Measurements from ENCODE around the gene ROR2.

DNA sequence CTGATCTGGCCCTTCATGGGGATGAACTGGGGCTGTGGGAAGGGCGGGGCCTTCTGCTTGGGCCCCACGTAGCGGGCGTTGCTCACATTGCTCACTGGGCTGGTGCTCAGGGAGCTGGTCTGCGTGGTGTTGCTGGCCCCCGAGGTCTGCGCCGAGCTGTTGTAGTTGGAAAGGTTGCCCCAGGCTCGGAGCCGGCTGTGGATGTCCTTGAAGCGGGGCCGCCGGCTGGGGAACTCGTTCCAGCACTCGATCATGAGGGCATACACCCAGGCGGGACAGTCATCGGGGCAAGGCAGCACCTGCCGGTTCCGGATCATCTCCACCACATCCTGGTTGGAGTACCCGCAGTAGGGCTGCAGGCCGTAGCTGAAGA, 226.0 kb downstream of the ROR2 start:
- TF ChIP-seq SIN3A (conservative IDR thresholded peaks at IDR 0.05 in 1 of 2, IDR thresholded peaks at IDR 0.05 in 1 of 2; ENCODE audit: low read depth in 1 of 2, low read length in 2 of 2) = no peak
- TF ChIP-seq RNF2 (IDR thresholded peaks at IDR 0.05; ENCODE audit: borderline replicate concordance, low read depth, low read length, missing control alignments, poor library complexity, severe bottlenecking) = no peak
- no peak for TF ChIP-seq CEBPB (IDR thresholded peaks at IDR 0.05; ENCODE audit: low read depth, low read length)
- TF ChIP-seq, protein P1, sequence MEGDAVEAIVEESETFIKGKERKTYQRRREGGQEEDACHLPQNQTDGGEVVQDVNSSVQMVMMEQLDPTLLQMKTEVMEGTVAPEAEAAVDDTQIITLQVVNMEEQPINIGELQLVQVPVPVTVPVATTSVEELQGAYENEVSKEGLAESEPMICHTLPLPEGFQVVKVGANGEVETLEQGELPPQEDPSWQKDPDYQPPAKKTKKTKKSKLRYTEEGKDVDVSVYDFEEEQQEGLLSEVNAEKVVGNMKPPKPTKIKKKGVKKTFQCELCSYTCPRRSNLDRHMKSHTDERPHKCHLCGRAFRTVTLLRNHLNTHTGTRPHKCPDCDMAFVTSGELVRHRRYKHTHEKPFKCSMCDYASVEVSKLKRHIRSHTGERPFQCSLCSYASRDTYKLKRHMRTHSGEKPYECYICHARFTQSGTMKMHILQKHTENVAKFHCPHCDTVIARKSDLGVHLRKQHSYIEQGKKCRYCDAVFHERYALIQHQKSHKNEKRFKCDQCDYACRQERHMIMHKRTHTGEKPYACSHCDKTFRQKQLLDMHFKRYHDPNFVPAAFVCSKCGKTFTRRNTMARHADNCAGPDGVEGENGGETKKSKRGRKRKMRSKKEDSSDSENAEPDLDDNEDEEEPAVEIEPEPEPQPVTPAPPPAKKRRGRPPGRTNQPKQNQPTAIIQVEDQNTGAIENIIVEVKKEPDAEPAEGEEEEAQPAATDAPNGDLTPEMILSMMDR (IDR thresholded peaks at IDR 0.05; ENCODE audit: control extremely low read depth in 1 of 3, insufficient read depth in 1 of 3, low read depth in 1 of 3, low read length in 3 of 3) = no peak
- TF ChIP-seq EGR1 (IDR thresholded peaks at IDR 0.05; ENCODE audit: borderline replicate concordance, low read depth, low read length) = no peak
- no peak for TF ChIP-seq ATF2 (IDR thresholded peaks at IDR 0.05; ENCODE audit: low read length)
- TF ChIP-seq TEAD4 (IDR thresholded peaks at IDR 0.05; ENCODE audit: low read depth, low read length) = no peak
- TF ChIP-seq EZH2 (IDR thresholded peaks at IDR 0.05; ENCODE audit: low read depth, low read length, severe bottlenecking) = no peak
- TF ChIP-seq RXRA (IDR thresholded peaks at IDR 0.05; ENCODE audit: insufficient read depth, low read depth, low read length) = no peak
- no peak for TF ChIP-seq SP1 (IDR thresholded peaks at IDR 0.05; ENCODE audit: low read depth, low read length)
- no peak for TF ChIP-seq BRCA1 (IDR thresholded peaks at IDR 0.05; ENCODE audit: low read depth, low read length)

All from H1 (cell line).